Measurements from ENCODE around the gene SURF2.

The SURF2 gene

DNA sequence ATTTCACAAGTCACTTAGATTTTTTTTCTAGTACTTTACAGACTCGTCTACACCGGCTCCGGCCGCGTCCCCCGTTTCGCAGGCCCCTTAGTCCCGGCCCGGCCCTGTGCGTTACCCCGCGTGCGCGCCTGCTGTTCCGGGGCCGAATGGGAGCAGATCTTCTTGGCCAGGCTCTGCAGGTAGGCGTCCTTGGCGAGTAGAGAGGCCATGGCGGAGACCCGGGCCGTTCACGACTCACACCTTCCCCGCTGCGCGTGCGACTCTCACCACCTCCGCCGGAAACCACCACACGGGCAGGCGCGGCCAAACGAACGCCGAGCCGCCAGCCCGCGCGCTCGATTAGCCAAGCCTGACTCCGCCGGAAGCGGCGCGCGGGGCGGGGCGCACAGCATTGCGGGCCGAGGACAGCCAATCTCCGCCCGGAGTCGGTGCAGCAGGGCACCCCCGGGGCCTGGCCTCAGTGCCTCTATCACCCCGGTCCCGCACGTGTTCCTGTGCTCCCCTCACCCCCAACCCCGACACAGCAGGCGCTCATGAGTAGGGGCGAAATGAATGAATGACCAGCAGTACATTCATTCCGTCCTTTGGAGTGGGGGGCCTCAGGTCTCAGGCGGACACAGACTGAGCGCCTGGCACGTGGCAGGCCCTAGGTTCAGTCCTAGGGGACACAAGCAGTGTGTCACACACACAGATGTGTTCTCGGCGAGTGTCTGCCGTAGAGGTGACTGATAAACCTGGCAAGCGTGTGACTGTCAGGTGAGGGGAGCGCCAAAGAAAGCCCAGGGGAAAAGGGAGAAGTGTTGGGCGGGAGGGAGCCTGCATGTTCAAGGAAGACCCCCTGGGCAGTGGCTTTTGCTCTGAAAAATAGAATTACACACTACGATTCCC lies 20.2 kb upstream of the SURF2 start, which contains the start of gene SURF6:
SURF6 (minus strand) TSS at position 265 of the 888 bp plus-strand sequence; CDS start at position 209, 56 bp downstream.
- DNase-seq (ENCODE audit: low read depth): peak; percentile 97

DNA sequence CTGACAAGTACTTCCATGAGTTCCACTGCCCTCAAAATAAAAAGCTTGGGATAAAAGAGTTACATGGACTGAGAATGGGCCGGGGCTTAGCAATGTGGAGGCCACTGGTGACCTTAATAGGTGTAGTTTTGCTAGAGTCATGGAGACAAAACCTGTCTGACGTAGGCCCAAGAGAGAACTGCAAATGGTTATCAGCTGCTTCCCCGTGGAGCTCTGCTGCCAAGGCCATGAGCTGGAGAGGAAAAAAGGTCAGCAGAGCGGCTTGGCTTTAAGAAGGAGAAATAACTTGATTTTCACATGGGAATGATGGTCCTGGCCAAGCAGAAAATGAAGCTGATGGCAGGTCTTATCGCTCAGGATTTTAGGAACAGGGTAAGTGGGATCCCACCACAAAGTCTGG lies 16.7 kb upstream of the SURF2 start:
- no peak for DNase-seq (ENCODE audit: low read depth)

DNA sequence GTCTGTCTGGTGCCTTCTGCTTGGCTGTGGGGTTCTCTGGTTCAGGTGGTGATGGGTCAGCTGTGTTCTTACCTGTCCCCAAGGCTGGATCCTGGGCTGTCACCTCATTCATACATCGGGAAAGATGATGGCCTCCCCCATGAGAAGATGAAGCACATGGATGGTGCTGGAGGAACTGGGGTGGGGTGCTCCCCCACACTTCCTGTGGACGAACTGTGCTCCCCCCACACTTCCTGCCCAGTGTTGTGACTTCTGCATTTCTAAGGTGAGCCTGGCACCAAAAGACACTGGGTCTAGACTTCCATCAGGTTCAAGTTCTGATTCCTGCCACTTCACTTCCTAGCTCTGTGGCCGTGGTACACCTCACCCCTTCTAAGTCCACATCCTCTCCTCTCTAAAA lies 16.1 kb upstream of the SURF2 start:
- no peak for DNase-seq (ENCODE audit: low read depth)

DNA sequence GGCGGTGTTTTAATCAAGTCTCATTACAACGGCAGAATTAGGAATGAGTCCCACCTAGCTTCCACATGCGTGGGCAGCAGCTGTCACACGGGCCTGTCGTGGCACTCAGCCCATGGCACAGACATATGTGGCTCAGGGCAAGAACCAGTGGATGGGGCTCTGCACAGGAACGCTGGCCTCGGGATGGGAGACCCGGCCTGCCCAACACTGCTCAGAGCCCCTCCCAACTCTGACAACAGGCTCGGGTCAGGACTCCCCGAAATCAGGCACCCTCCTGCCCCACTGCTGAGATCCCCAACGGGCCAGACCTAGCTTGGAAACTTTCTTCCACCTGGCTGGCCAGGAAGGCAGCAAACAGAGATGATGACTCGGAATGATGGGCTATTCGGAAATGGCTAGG lies 15.4 kb upstream of the SURF2 start:
- DNase-seq (ENCODE audit: low read depth): no peak

DNA sequence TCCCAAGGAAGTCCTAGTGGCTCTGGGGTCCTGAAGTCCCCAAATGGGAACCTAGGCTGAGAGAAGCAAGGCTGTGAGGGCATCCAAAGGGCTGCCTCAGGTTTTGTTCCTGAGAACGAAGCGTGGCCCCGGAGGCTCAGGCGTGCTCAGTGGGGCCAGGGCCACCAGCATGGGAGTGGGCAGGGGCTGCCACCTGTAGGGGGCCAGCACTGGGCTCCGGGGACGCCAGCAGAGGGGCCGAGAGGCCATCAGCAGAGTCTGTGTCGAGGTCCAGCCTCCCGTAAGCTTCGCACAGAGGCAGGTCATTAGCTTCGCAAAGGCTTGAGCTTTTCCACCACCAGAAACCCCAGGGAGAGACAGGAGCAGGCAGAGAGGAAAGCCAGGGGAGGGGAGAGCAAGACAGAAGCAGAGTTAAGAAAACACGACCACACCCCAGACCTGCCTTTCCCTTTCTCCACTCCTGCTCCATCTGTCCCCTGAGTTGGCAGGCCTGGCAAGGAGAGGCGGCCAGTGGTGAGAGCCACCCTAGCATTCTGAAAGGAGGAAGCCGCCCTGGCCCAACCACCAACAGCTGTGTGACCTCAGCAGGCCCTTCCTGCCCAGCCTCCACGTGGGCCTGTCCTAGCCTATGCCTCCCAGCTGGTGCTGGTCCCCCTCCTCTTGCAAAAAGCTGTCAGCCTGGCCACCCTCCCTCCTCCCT lies 14.8 kb upstream of the SURF2 start:
- no peak for DNase-seq (ENCODE audit: low read depth)

DNA sequence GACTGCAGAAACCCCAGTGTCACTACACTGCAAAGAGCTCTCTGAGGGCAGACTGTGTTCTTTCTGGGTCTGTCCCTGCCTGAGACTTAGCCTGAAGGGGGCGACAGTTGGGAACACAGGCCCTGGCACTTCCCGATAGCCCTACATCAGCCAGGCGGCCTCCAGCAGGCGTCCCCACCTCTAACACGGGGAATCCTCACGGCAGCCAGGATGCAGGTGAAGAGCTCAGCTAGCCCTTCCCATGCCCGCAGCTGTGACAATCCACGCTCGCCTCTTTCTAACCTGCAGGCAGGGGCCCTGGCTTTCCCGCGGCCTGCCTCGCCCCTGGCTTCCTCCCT lies 14.3 kb upstream of the SURF2 start:
- no peak for DNase-seq (ENCODE audit: low read depth)

DNA sequence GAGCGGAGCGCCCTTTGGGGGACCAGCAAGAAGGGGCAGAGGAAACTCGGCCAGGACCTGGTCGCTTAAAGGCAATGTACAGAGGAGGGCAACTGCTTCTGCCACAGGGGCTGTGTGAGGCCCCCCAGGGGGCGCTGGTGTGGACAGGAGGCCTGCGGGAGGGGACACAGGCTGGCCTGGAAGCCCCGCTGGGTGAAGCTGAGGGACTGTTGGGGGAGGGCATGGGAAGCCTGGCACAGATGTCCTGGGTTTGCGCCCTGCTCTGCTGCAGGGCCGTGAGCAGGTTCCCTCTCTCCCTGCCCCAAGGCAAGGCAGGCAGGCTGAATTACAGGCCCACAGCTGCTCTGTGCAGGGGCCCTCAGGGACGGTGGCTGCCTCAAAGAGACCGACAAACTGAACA lies 13.8 kb upstream of the SURF2 start:
- no peak for DNase-seq (ENCODE audit: low read depth)

DNA sequence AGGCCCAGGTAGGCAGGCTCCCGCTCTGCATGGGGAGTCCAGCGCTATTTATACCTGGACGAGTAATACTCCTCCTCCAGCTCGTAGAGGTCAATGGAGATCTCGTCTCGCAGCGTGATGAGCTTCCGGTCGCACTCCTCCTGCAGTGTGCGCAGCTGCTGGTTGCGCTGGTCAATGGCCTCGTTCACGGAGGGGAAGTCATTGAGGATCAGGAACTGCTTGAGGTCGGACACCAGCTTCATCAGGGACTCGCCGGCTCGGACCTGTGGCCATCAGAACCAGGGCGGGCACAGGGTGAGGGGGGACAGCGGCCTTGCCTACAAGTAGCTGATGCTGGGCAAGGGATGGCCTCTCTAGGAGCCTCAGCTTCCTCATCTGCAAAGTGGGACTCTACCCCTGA lies 12.3 kb upstream of the SURF2 start:
- DNase-seq (ENCODE audit: low read depth): no peak

DNA sequence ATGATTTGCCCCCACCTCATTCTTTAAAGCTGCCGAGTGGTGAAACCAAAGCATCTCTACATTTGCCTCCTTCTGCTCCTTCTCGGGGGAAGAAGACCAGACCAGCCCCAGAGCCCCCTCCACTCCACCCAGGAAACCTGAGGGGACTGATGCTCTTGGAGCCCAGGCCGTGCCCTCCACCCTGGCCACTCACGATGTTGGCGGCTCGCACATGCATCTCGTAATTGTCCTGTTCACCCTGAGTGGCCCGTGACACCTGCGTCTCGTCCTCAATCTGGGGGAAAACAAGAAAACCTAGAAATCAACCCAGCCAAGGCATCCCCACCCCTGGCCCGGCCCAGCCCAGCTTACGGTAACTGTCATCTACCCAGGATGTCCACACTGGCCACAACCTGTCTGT lies 11.4 kb upstream of the SURF2 start:
- no peak for DNase-seq (ENCODE audit: low read depth)

DNA sequence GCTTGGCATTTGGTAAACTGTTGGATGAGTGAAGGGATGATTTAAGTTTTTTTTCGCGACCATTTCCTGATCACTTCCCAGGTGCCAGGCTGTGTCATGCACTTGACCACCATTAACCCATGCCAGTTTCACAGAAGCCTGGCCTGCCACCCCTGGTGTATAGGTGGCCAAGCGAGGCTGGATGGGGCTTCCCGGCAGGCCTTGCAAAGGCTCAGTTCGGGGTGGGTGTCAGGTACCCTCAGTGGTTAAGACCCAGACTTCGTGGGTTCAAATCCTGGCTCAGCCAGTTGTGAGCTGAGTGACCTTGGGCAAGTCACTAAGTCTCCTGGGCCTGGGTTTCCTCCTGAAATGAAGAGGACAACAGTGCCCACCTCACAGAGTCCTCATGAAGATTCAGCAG lies 10.8 kb upstream of the SURF2 start:
- no peak for DNase-seq (ENCODE audit: low read depth)

DNA sequence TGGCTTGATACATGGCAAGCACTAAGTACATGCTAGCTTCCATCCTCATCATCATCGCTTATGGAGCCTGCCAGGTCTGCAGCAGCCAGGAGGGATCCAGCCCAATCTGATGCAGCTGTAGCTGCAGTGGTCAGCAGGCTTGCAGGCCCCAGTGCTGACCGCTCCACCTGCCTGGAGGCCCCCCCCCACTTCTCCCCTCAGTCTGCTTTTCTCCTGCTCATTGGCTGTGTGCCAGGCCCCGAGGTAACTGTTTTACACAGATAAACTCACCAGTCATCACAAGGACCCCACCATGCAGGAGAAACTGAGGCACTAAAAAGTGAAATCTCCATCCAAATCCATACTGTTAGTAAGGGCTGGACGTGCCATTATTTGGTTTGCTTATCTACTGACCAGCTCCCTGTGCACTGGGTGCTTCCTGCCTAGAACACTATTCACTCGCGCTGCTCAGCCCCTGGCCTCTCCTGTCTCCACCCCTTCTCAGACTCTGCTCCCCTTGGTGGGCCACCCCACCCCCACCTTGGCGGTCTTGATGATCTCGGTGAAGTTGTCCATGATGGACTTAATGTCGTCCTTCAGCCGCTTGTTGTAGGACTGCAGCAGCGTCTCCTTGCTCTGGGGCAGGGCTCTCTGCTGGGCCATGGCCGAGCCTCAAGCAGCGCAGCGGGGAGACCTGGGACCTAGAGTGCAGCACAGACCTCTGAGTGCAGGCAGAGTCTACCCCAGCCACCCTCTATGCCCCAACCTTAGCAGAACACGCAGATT lies 10.1 kb upstream of the SURF2 start:
- no peak for DNase-seq (ENCODE audit: low read depth)

DNA sequence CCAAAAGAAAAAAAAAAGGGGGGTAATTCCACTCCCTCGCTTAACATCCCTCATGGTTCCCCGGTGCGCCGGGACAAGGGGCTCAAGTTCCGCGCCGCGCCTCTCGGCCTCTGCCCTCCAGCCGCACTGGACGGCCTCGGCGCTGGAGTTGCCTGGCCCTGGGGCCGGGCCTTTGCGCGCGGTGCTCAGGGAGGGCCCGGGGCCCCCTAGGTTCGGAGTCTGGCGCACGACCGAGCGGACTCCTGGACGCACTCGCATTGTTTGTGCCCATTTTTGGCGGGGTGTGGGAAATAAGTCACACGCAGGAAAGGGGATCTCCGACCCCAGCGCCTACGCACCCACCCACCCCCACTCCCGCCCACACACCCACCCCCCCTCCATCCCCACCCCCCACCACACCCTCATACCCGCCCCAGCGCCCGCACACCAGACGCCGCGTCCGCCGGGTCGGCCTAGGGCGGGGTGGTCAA lies 8.8 kb upstream of the SURF2 start:
- DNase-seq (ENCODE audit: low read depth): no peak

DNA sequence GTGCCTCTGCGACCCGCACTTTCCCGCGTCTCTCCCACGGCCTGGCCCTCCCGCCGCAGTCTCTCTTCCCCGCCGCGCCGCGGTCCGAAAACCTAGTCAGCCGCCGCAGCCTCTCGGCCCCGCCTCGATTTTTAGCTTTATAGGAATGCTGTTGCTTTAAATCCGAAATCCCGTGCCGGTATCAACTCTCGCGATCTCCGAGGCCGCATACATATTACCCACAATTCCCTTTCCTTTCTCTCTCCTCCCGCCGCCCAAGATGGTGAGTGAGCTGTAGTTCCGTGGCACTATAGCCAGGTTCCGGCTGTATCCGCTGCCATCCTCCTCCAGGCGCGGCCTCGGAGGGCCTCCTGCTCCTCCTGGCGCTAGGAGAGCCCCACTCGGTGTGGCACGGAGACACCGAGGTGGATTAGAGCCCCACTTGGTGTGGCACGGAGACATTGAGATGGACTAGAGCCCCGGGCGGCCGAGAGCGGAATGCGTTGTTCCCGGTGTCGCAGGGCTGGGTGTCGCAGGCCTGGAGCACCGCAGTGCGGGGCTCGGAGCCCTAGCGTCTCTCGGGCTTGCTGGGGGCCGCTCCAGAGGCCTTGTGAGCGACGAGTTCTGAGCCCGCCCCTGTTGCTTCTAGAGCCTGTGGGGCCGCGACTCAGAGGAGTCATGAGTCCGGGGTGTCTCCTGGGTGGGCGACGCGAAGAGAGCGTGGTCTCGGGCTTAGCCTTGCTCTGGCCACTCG lies 8.2 kb upstream of the SURF2 start, which contains the start of the genes MED22 and RPL7A:
MED22 (minus strand) TSS at position 147 of the 733 bp plus-strand sequence. CDS start 1,469 bp downstream, outside the sequence.
RPL7A (plus strand) TSS at position 234 of the 733 bp plus-strand sequence; CDS start at position 260, 26 bp downstream.
- DNase-seq (ENCODE audit: low read depth): peak; percentile 87

DNA sequence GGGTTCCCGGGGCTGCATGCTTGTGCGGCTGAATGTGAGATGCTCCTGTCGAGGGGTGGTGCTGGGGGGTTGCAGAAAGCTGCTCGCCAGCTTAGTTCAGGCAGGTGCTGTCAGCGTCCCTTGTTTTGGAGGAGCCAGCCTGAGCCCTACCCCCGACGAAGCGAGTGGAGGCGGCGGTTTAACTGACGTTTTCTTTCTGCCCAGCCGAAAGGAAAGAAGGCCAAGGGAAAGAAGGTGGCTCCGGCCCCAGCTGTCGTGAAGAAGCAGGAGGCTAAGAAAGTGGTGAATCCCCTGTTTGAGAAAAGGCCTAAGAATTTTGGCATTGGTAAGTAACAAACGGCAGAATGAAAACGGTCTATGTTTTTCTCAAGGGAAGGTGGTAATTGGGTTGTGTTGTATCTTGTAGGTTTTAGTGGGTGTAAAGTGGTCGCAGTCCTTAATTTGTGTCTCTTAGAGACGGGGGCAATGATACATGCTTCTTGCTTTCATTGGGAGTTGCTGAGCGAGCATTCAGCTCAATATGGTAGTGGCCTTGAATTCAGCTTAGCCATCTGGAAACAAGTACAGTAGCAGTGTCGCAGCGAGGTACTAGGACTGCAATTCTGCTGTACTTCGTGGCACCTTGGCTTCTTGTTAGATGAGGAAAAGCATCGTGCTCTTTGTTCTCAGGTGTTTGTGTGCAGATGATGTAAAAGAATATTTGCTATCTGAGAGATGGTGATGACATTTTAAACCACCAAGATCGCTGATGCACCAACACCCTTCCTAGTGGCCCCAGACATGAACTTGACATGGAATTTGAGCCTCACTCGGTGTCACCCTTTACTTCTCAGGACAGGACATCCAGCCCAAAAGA lies 7.4 kb upstream of the SURF2 start:
- no peak for DNase-seq (ENCODE audit: low read depth)

DNA sequence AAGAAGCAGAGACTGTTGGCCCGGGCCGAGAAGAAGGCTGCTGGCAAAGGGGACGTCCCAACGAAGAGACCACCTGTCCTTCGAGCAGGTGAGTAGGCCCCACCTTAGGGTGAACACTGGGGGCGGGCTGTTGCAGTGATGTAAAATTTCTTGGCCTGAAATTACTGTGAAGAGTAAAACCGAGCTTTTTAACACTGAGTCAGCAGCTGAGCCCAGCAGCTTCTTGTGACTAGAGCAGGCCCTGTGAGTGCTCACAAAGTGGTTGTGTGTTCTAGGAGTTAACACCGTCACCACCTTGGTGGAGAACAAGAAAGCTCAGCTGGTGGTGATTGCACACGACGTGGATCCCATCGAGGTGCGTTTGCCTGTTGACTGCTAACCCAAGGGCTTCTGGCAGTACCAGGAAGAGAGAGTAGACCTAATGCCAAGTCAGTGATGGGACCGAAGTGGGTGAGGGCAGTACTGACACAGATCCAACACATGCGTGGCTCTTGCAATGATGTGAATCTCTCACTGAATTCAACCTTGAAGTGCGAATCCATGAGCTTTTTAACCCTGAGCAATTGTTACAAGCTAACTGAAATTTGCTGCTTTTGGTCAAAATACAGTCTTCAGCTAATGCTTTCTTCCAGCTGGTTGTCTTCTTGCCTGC lies 6.3 kb upstream of the SURF2 start:
- DNase-seq (ENCODE audit: low read depth): no peak

DNA sequence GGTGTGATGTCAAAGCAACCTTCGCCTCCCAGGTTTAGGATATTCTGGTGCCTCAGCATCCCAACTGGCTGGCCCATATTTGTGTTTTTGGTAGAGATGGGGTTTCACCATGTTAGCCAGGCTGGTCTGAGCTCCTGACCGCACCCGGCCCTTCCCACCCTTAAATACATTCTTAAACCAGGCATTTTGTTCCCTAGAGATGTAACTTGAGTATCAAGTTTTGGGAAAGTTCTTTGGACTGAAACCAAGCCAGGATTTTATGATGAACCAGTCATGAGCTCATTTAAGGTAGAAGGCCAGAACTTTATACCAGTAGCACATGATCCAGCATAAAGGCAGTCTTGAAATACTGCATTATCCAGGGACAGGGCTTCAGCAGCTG lies 4.8 kb upstream of the SURF2 start:
- no peak for DNase-seq (ENCODE audit: low read depth)

DNA sequence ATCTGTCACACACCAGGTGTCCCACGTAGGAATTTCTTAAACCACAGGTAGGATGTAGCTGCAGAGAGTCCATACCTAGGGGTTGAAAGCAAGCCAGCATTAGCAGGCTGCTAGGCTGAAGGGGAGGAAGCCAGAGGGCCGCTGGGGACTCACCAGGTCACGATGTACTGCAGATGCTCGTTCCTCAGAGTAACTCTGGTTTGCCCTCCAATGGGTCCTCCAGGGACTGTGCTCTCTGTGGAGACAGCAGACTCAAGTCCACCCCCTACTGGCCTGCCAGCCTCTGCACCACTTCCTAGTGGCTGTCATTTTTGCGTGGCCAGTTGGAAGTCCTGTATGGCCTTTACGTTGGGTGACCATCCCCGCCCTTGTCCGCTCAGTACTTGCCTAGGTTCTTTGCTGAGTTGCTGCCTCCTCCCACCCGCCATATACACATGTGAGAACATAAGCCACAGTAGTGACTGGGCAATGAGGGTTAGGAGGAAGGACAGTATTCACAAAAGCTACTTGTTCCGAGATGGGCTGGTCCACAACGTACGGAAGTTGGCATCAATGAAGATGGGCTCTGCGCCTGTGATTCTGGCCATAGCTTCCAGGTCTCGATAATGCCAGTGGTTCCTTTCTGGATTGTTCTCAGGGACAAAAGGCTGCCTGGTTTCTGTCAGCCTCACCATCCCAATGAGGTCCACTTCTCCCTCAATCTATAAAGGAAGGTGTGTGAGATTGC lies 4.3 kb upstream of the SURF2 start:
- DNase-seq (ENCODE audit: low read depth): no peak

DNA sequence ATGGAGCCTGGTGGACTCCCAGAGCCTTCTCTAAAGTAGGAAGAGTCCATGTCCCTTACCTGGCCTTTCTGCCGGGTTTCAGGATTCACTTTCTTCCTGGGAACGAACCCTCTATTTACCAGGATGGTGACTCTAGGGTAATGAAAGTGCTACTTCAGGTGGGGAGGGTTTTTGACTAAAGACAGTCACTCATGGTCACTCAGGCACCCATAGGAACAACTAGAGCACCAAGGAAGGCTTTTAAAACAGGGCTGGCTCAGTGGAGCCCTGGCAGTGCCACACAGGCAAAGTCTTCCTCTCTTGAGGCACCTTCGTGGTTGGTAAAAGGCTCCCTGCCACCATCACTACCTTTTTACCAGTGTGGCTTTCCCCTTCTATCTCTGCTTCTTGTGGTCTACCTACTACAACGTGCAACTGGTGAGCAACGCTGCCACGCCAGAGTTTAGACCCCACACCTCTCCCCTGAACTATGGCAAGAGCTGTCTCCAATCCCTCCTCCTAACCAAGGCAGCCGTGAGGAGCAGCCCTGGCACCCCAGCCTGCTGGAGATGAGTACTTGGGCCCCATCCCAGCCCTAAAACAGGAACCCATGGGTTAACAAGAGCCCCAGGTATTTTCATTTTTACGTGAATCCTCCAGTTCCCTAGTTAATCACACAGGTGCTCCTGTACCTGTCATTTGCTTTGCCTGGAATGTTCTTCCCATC lies 3.6 kb upstream of the SURF2 start:
- DNase-seq (ENCODE audit: low read depth): no peak

DNA sequence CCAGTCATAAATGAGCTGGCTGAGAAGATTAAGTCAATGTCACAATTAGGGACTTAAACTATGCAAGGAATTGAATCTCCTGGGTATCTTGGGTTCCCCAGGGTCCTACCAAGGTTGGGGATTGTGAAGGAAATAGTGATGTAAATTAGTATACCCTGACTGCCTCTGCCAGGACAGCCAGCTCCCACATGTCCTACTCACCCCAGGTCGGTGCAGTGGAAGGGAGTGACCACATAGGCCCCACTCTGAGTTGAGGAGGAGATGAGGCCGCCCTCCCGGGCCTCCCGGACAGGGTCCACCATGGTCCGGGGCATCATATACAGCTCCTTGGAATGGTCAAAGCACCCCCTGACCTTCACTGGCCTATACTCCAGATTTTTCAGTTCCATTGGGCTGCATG lies 2.8 kb upstream of the SURF2 start:
- no peak for DNase-seq (ENCODE audit: low read depth)

Data from activated T-cell treated with anti-CD3 and anti-CD28 coated beads for 48 hours (primary cell).